Chondrocyte (in vitro differentiated cells): ENCODE data around the gene SOD2. TPM values are rescaled to one million over a fixed set of nuclear protein-coding genes. Genes with fewer than 3 reads are reported as not detected.

Source experiments
- DNase-seq: peaks from one replicate; pipeline ENCODE4 v3.0.0; 2021; ENCODE audit warnings: mixed read lengths, low spot score
- H3K27ac Mint-ChIP-seq: one replicate; pipeline ENCODE4 v1.8.0; 2021; ENCODE audit warnings: mild to moderate bottlenecking, moderate library complexity, mixed read lengths; ENCODE audit not compliant: unreplicated experiment
- H3K27me3 Mint-ChIP-seq: 2 replicates; pipeline ENCODE4 v1.8.0; 2021; ENCODE audit warnings: low read depth, mixed read lengths
- H3K36me3 Mint-ChIP-seq: 2 replicates; pipeline ENCODE4 v1.8.0; 2021; ENCODE audit warnings: low read depth, mixed read lengths
- H3K4me1 Mint-ChIP-seq: 2 replicates; pipeline ENCODE4 v1.8.0; 2021; ENCODE audit warnings: low read depth, mild to moderate bottlenecking, mixed read lengths
- H3K4me3 Mint-ChIP-seq: one replicate; pipeline ENCODE4 v1.8.0; 2021; ENCODE audit warnings: mild to moderate bottlenecking, moderate library complexity, mixed read lengths; ENCODE audit not compliant: unreplicated experiment
- H3K9me3 Mint-ChIP-seq: 2 replicates; pipeline ENCODE4 v1.8.0; 2021; ENCODE audit warnings: low read depth, mixed read lengths
- CTCF ChIP-seq: fragments of 200-600 bp; sonication (generic); IDR thresholded peaks from 2 replicates; pipeline ENCODE4 v1.5.0; 2021; ENCODE audit warnings: antibody characterized with exemption, mild to moderate bottlenecking, moderate library complexity
- total RNA-seq: library from RNA; stranded (reverse); gene quantifications from 3 replicates; pipeline ENCODE4 v1.2.1, GENCODE V29; 2021

The SOD2 gene
- total RNA-seq, 1 donor from 2014 or later: 61.5 TPM

GRCh38 chr6:159681191-159681880, 11.7 kb downstream of the SOD2 start:
- DNase-seq: no peak
- Mint-ChIP-seq H3K4me1 (peaks cover 13% of the 10 kb centered on the region), H3K36me3 (peaks cover 11% of the 10 kb centered on the region), H3K4me3 (no peak overlapping the region), H3K27ac (no peak overlapping the region), H3K27me3 (no peaks in the 10 kb centered on the region), H3K9me3 (no peaks in the 10 kb centered on the region)
- TF ChIP-seq CTCF: no peak

GRCh38 chr6:159680104-159680503, 12.9 kb downstream of the SOD2 start:
- Mint-ChIP-seq H3K27me3 (no peaks in the 10 kb centered on the region), H3K27ac (peak overlapping the region; percentile 28), H3K36me3 (peaks cover 8% of the 10 kb centered on the region), H3K4me1 (peaks cover 13% of the 10 kb centered on the region), H3K4me3 (no peak overlapping the region), H3K9me3 (no peaks in the 10 kb centered on the region)
- DNase-seq: no peak
- no peak for TF ChIP-seq CTCF

DNA sequence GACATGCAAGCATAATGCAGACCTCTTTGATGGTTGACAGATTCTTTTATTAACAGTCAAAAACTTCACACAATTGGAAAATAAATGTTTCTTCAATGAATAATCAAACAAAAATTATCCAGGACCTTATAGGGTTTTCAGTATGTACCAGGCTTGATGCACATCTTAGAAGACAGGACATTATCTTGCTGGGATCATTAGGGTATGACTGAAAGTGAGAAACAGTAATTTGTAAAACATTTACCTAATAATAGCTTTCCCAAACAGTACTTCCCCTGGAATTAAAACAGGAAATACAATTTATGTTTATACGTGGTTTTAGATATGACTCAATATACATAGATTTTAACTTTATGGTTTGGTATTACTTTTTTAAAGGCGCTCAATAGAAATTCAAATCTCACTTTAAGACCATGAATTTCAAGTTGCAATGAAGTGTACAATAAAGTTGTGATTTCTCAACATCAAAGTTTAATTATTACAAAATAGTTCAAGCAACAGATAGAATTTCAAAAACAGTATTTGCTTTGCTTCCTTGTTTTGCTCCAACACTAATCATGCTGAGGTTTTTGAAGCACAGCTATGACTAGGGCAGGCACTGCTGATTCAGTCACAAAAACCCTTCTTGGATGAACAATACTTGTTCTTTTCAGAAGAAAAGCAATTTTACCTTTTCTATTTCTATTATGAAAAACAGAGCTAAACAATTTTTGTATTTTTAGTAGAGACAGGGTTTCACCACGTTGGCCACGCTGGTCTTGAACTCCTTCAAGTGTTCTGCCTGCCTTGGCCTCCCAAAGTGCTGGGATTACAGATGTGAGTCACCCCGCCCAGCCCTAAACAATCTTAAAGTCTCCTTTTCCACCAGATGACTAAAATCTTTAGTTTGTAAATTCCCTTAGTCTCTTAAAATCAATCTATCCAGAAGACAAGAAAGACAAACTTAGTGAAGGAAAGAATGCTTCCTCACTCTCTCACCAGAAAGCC, 13.7 kb downstream of the SOD2 start:
- Mint-ChIP-seq H3K4me1 (peaks cover 13% of the 10 kb centered on the region), H3K36me3 (peaks cover 4% of the 10 kb centered on the region), H3K27me3 (no peaks in the 10 kb centered on the region), H3K27ac (peak overlapping the region; percentile 28), H3K4me3 (no peak overlapping the region), H3K9me3 (no peaks in the 10 kb centered on the region)
- DNase-seq: no peak
- TF ChIP-seq CTCF: no peak

DNA sequence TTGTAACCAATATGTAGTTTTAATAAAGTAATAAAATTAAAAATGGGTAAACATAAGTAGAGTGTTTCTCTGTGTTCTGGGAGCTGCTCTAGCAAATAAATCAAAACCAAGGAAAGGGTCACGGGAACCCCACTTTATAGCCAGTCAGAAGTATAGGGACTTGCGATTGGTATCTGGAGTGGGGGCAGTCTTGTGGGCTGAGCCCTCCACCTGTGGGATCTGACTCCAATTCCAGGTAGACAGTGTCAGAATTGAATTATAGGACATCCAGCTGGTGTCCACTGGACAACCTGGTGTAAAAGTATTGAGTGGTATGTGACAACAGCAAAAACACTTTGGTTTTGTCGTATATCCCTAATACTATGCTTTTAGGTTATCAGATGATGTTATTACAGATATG, 14.5 kb downstream of the SOD2 start:
- DNase-seq: no peak
- no peak for TF ChIP-seq CTCF
- H3K9me3 Mint-ChIP-seq: no peaks in the 10 kb centered on the region
- H3K27me3 Mint-ChIP-seq: no peaks in the 10 kb centered on the region
- H3K27ac Mint-ChIP-seq: no peak overlapping the region
- H3K36me3 Mint-ChIP-seq: peaks cover 4% of the 10 kb centered on the region
- H3K4me1 Mint-ChIP-seq: peaks cover 13% of the 10 kb centered on the region
- no peak overlapping the region for H3K4me3 Mint-ChIP-seq

- peaks cover 3% of the 10 kb centered on the region for H3K9me3 Mint-ChIP-seq
- no peak overlapping the region for H3K27ac Mint-ChIP-seq
- peaks cover 13% of the 10 kb centered on the region for H3K4me1 Mint-ChIP-seq
- DNase-seq: no peak
- peaks cover 6% of the 10 kb centered on the region for H3K36me3 Mint-ChIP-seq
- H3K4me3 Mint-ChIP-seq: no peak overlapping the region
- no peak for TF ChIP-seq CTCF
- no peaks in the 10 kb centered on the region for H3K27me3 Mint-ChIP-seq
These were observed 15.4 kb downstream of the SOD2 start for GRCh38 chr6:159677506-159678165.
